Measurements from ENCODE around the gene TRIM14.

DNA sequence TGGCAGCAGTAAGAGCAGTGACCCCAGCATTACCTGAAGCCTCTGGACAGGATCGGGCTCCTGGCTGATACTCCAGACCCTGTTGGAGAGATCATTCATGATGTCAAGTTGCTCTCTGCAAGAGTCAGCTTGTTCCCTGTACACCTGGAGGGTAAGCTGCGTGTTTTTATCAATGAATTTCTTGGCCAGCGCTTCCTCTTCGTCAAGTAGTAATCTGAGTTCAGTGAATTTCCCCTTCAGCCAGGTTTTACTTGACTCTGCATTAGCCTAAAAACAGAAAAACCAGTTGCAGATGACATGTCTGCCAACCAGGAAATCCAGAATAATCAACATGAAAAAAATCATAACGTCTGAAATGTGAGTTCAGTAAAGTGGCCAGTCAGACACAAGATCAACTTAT lies 19.1 kb downstream of the TRIM14 start:
- TF ChIP-seq, protein P1, sequence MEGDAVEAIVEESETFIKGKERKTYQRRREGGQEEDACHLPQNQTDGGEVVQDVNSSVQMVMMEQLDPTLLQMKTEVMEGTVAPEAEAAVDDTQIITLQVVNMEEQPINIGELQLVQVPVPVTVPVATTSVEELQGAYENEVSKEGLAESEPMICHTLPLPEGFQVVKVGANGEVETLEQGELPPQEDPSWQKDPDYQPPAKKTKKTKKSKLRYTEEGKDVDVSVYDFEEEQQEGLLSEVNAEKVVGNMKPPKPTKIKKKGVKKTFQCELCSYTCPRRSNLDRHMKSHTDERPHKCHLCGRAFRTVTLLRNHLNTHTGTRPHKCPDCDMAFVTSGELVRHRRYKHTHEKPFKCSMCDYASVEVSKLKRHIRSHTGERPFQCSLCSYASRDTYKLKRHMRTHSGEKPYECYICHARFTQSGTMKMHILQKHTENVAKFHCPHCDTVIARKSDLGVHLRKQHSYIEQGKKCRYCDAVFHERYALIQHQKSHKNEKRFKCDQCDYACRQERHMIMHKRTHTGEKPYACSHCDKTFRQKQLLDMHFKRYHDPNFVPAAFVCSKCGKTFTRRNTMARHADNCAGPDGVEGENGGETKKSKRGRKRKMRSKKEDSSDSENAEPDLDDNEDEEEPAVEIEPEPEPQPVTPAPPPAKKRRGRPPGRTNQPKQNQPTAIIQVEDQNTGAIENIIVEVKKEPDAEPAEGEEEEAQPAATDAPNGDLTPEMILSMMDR (IDR thresholded peaks at IDR 0.05): no peak
- TF ChIP-seq SMC3 (IDR thresholded peaks at IDR 0.05) (no peak), MAZ (IDR thresholded peaks at IDR 0.05; ENCODE audit: borderline replicate concordance, low read depth, low read length) (no peak), NFE2L2 (conservative IDR thresholded peaks at IDR 0.05; ENCODE audit: low read length) (no peak), RAD21 (conservative IDR thresholded peaks at IDR 0.05 in 1 of 2, IDR thresholded peaks at IDR 0.05 in 1 of 2) (no peak), EP300 (IDR thresholded peaks at IDR 0.05) (no peak), ESRRA (IDR thresholded peaks at IDR 0.05; ENCODE audit: borderline replicate concordance, low read length) (no peak), CEBPB (IDR thresholded peaks at IDR 0.05) (no peak), MAFK (IDR thresholded peaks at IDR 0.05; ENCODE audit: partially characterized antibody) (no peak)
- TF ChIP-seq, protein P2, sequence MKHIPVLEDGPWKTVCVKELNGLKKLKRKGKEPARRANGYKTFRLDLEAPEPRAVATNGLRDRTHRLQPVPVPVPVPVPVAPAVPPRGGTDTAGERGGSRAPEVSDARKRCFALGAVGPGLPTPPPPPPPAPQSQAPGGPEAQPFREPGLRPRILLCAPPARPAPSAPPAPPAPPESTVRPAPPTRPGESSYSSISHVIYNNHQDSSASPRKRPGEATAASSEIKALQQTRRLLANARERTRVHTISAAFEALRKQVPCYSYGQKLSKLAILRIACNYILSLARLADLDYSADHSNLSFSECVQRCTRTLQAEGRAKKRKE (CRISPR knock-in tag; IDR thresholded peaks at IDR 0.05; ENCODE audit: low read depth): no peak
- TF ChIP-seq, protein P3, sequence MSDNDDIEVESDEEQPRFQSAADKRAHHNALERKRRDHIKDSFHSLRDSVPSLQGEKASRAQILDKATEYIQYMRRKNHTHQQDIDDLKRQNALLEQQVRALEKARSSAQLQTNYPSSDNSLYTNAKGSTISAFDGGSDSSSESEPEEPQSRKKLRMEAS (IDR thresholded peaks at IDR 0.05): no peak
- TF ChIP-seq, protein P4, sequence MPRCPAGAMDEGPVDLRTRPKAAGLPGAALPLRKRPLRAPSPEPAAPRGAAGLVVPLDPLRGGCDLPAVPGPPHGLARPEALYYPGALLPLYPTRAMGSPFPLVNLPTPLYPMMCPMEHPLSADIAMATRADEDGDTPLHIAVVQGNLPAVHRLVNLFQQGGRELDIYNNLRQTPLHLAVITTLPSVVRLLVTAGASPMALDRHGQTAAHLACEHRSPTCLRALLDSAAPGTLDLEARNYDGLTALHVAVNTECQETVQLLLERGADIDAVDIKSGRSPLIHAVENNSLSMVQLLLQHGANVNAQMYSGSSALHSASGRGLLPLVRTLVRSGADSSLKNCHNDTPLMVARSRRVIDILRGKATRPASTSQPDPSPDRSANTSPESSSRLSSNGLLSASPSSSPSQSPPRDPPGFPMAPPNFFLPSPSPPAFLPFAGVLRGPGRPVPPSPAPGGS (IDR thresholded peaks at IDR 0.05): no peak
